ENCODE data around the gene OR2C3.
"Not testable (repeated sequence)": the region's sequence is repeated elsewhere in the genome, so short reads cannot be mapped to it uniquely, and the experiment has no call there.

The OR2C3 gene

GRCh38 chr1:247536340-247536739, at the start of gene OR2C3:
Gene OR2C3 (minus strand): TSS chr1:247536440. CDS start chr1:247532511, 3,929 bp downstream.
- no peak for DNase-seq

- no peak for DNase-seq
These were observed 42.8 kb upstream of the OR2C3 start for GRCh38 chr1:247578946-247579460.

- peak; percentile 3 to 36 for DNase-seq
These were observed 40.3 kb upstream of the OR2C3 start for GRCh38 chr1:247576514-247576913.

- no peak for DNase-seq
These were observed 38.4 kb upstream of the OR2C3 start for GRCh38 chr1:247574664-247575063.

GRCh38 chr1:247574236-247574635, 38.0 kb upstream of the OR2C3 start:
- no peak for DNase-seq

GRCh38 chr1:247562198-247562597, 26.0 kb upstream of the OR2C3 start:
- no peak for DNase-seq

GRCh38 chr1:247561711-247562110, 25.5 kb upstream of the OR2C3 start:
- no peak for DNase-seq

- DNase-seq = no peak
These were observed 21.9 kb upstream of the OR2C3 start for GRCh38 chr1:247557926-247558674.

- no peak for DNase-seq
These were observed 16.0 kb upstream of the OR2C3 start for GRCh38 chr1:247552231-247552630.

GRCh38 chr1:247551721-247552120, 15.5 kb upstream of the OR2C3 start:
- DNase-seq = no peak

GRCh38 chr1:247548769-247549182, 12.5 kb upstream of the OR2C3 start, which contains the start of gene GCSAML:
Gene GCSAML (plus strand): TSS chr1:247549134. CDS start chr1:247549192, 58 bp downstream.
- DNase-seq = no peak

- no peak for DNase-seq
These were observed 11.9 kb upstream of the OR2C3 start for GRCh38 chr1:247548092-247548491.

- no peak for DNase-seq
These were observed 6.6 kb upstream of the OR2C3 start for GRCh38 chr1:247542811-247543210.

- no peak for DNase-seq
These were observed 4.3 kb upstream of the OR2C3 start for GRCh38 chr1:247540581-247540980.

- no peak for DNase-seq
These were observed 3.0 kb upstream of the OR2C3 start for GRCh38 chr1:247539215-247539614.

- no peak for DNase-seq
These were observed 2.3 kb upstream of the OR2C3 start for GRCh38 chr1:247538561-247538960.

GRCh38 chr1:247535402-247535801, 838 bp downstream of the OR2C3 start:
- DNase-seq = no peak

GRCh38 chr1:247531937-247532336, 4.3 kb downstream of the OR2C3 start:
- DNase-seq = no peak

GRCh38 chr1:247530785-247531184, 5.5 kb downstream of the OR2C3 start:
- no peak for DNase-seq

GRCh38 chr1:247529771-247530355, 6.4 kb downstream of the OR2C3 start:
- no peak for DNase-seq

GRCh38 chr1:247528812-247529474, 7.3 kb downstream of the OR2C3 start:
- DNase-seq = no peak

GRCh38 chr1:247521886-247522285, 14.4 kb downstream of the OR2C3 start:
- DNase-seq = not testable (repeated sequence)

GRCh38 chr1:247518613-247518891, 17.7 kb downstream of the OR2C3 start:
- no peak for DNase-seq

All from SHP77 (cell line).